HG03097 (cell line): Measurements from ENCODE around the gene JAK1.

ENCODE experiments used
- ATAC-seq: cut with Tn5 transposase; IDR thresholded peaks from one replicate; pipeline ENCODE4 v1.9.1; 2021; ENCODE audit not compliant: unreplicated experiment, low FRiP score

Gene JAK1

GRCh38 chr1:64895500-64895899 is 70.8 kb downstream of the JAK1 start:
- ATAC-seq: peak; percentile 64

DNA sequence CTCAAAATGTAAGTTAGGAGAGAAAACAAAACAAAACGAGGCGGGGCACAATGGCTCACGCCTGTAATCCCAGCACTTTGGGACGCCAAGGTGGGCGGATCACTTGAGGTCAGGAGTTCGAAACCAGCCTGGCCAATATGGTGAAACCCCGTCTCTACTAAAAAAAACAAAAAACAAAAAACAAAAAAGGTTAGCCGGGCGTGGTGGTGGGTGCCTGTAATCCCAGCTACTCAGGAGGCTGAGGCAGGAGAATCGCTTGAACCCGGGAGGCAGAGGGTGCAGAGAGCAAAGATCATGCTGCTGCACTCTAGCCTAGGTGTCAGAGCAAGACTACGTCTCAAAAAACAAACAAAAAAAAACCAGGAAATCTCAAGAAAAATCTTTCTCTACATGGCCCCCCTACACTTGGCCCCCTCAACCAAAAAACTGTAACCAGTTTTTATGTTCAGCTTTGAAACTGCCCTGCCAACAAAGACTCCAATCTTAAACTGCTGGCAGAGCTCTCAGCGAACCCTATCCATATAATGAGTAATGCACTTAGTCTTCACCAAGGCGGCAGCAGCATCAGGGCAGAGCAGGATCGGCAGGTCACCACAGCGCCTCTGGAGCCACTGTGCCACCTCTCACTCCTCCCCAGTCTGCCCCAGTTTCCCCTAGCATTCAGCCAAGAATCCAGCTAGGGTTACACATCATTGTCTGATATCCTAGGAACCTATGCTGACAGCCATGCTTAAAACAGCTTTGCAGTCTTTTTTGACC is 71.7 kb downstream of the JAK1 start:
- no peak for ATAC-seq

DNA sequence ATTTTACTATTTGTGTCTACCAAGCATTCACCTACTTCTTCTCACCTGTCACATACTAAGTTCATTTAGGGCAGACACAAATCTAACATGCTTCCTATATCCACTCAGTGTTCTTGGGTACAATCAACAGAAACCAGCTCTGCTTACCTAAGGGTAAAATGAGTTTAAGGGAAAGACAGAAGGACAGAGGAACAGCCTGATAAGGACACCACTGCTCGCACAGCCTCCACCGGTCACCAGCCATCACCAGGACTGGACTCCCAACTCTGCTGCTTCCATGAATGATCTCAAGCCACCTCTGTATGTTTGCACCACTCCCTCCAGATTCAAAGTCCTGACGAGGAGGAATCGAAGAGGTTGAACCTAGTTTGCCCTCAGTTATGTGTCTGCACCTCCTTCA is 72.4 kb downstream of the JAK1 start:
- no peak for ATAC-seq

DNA sequence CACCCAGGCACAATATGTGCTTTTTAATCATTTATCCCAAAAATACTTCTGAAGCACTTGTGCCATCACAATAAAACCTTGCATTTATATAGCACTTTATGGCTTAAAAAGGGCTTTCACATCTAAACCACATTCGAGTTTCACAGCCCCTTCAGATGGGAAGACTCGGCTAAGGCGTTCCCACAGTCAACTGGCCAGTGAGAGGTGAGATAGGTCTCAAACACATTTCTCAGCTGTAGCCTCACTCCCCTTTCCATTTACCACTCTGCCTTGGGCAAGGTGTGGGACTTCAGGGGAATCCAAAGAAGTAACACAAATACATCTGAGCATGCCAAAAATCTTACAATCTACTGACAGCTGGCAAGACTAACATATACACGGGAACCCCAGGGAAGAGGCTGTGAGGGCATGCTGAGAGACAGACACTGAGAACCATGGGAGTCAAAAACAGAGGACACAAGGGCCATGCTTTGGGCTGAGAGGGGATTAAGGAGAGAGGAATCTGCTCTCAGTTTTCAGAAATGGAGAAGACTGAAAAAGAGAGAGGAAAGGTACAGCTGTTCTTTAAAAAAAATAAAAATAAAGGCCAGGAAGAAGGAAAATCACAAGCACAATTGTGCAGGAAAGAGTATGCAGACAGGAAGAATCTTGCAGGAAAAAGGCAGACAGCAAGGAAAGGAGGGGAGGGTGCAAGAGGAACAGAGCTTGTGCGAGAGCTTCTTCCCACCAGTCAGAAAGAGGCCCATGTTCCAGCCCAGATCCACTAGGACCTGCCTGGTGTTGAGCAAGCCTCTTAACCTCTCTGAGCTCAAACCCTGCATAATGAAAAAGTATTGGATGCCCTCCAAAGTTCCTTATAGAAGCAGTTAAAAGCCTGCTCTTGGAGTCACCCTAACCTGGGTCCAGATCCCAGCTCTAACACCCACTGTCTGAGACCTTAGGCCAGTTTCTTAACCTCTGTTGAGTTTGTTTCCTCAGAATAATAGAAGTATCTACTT is 73.5 kb downstream of the JAK1 start:
- ATAC-seq: no peak

DNA sequence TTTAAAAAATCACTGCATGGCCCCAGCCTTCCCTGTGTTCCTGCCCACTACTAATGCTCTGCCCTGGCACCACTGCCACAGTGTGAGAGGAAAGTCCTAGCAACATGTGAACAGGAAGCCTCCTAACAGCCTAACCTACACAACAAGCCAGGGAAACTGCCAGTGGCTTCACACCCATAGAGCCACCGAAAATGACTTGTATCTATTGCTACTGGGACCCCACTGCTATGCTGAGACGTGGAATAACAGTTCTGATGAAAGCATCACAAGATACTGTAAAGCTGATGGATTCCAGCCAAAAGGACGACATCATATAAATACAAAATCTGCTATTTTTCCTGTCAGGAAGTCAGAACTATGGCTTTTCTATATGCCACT is 74.9 kb downstream of the JAK1 start:
- ATAC-seq: no peak

GRCh38 chr1:64890699-64891447 is 75.5 kb downstream of the JAK1 start:
- no peak for ATAC-seq

DNA sequence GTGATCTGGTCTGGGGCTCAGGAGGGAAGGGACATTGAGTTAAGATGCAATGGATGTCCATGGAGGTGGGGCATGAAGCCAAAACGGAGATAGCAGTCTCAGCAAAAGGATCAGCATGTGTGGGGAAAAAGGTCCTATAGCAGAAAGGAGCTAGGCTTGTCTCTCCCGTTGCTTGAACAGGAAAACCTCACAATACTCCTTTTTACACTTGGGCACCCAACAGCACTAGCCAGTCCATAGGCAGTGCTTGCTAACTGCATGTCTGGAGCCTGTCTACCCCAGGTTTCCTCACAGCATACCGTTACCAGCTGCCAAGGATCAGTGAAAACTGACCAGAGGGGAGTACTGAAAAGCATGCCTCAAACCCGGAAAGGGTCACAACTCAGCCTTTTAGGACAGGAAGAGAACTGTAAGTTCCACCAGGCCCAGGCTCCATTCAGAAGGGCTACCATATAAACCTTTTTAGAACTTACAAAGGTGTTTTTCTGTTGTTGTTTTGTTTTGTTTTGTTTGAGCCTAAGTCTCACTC is 78.6 kb downstream of the JAK1 start:
- ATAC-seq: no peak

DNA sequence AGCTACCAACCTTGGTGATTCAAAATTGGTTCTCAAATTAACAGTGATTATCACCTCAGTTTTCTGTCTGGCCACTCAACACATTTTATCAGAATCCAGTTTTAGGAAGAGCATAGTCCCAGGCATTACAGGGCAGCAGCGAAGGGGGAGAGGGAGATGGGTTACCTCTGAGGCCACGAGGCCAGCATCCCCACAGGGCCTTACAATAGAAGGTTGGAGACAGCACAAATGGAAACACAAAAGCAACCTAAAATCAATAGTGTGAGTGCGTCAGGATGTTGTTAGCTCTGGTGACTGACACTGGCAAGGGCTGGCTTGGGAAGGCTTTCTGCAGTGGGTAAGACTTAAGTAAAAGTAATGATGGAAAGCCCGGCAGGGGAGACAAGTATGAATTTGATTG is 79.5 kb downstream of the JAK1 start:
- ATAC-seq: no peak

- ATAC-seq: no peak
Measured at GRCh38 chr1:64885648-64886047, 80.7 kb downstream of the JAK1 start.

- ATAC-seq: no peak
Measured at GRCh38 chr1:64884261-64885040, 81.9 kb downstream of the JAK1 start.

- peak; percentile 81 for ATAC-seq
Measured at GRCh38 chr1:64882574-64883255, 83.6 kb downstream of the JAK1 start.

- no peak for ATAC-seq
Measured at GRCh38 chr1:64881281-64881680, 85.1 kb downstream of the JAK1 start.

GRCh38 chr1:64880449-64880848 is 85.9 kb downstream of the JAK1 start:
- no peak for ATAC-seq

- no peak for ATAC-seq
Measured at GRCh38 chr1:64878931-64879611, 87.3 kb downstream of the JAK1 start.

DNA sequence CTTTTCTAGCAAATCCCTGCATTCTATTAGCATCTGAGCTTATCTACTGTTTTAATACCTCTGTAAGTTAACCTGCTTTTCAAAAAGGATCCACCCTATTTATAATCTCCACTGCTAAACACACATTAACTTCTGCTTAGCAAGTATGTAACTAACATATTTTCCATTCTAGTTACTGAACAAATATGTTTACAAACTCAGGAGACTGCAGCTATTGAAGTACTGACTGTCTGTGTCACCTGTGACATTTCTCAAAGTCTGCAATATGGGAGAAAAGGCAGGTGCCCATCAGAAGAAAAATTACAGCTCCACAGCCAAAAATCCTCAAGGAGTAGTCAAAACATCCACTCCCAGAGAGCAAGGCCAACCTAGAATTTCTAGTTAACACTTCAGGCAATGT is 88.3 kb downstream of the JAK1 start:
- no peak for ATAC-seq

GRCh38 chr1:64877598-64877997 is 88.8 kb downstream of the JAK1 start:
- no peak for ATAC-seq

GRCh38 chr1:64877151-64877550 is 89.2 kb downstream of the JAK1 start:
- no peak for ATAC-seq

DNA sequence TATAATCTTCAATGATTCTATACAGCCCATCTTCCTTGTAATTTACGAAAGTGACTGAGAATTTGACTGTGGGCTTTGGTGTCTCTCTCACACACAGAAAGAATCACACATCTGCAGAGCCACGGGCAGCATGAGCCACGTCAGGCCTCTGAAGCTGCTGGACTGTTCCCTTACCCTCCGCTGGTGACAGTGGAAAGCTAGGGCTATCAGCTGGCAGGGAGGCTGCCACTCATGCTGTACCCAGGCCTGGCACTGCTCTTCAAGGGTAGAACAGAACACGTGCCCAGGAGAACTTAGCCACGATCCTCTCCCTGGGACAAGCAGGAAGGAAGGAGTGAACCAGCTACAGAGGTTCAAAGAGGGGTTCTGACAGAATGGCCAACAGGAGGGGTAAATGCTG is 90.7 kb downstream of the JAK1 start:
- ATAC-seq: no peak

GRCh38 chr1:64875101-64875500 is 91.2 kb downstream of the JAK1 start:
- ATAC-seq: no peak
